Endodermal cell (in vitro differentiated cells): Measurements from ENCODE around the gene EIF4H. TPM values are rescaled to one million over a fixed set of nuclear protein-coding genes. Genes with fewer than 3 reads are reported as not detected.
"Not testable (repeated sequence)": the region's sequence is repeated elsewhere in the genome, so short reads cannot be mapped to it uniquely, and the experiment has no call there.

Experiments
- DNase-seq: peaks from one replicate; pipeline ENCODE4 v3.0.0-alpha.2; 2017
- H3K27ac ChIP-seq: 2 replicates; pipeline ENCODE4 v1.5.1; 2013; ENCODE audit warnings: mild to moderate bottlenecking, low read depth, low read length, moderate library complexity
- H3K27me3 ChIP-seq: 2 replicates; pipeline ENCODE4 v1.6.1; 2013; ENCODE audit warnings: mild to moderate bottlenecking, low read length, moderate library complexity; ENCODE audit not compliant: insufficient read depth, control insufficient read depth, poor library complexity, severe bottlenecking
- H3K36me3 ChIP-seq: 2 replicates; pipeline ENCODE4 v1.7.0; 2013; ENCODE audit warnings: mild to moderate bottlenecking, low read length, moderate library complexity; ENCODE audit not compliant: control insufficient read depth, insufficient read depth
- H3K4me1 ChIP-seq: one replicate; pipeline ENCODE4 v1.7.0; 2013; ENCODE audit warnings: low read length; ENCODE audit not compliant: control insufficient read depth, insufficient read depth
- H3K4me3 ChIP-seq: 2 replicates; pipeline ENCODE4 v1.5.1; 2013; ENCODE audit warnings: mild to moderate bottlenecking, low read length, moderate library complexity
- H3K9ac ChIP-seq: 2 replicates; pipeline ENCODE4 v1.6.1; 2013; ENCODE audit warnings: mild to moderate bottlenecking, low read length, moderate library complexity; ENCODE audit not compliant: poor library complexity, severe bottlenecking; ENCODE audit errors: extremely low read depth
- H3K9me3 ChIP-seq: 2 replicates; pipeline ENCODE4 v1.6.1; 2013; ENCODE audit warnings: mild to moderate bottlenecking, low read length, moderate library complexity; ENCODE audit not compliant: control insufficient read depth
- H3K27ac Mint-ChIP-seq: 2 replicates; pipeline ENCODE4 v1.8.0; 2020; ENCODE audit warnings: mixed read lengths
- H3K27me3 Mint-ChIP-seq: 2 replicates; pipeline ENCODE4 v1.8.0; 2021; ENCODE audit warnings: mild to moderate bottlenecking, mixed read lengths; ENCODE audit not compliant: insufficient read depth
- H3K36me3 Mint-ChIP-seq: 2 replicates; pipeline ENCODE4 v1.8.0; 2020; ENCODE audit warnings: low read depth, mixed read lengths
- H3K4me1 Mint-ChIP-seq: 2 replicates; pipeline ENCODE4 v1.8.0; 2020; ENCODE audit warnings: mixed read lengths
- H3K4me3 Mint-ChIP-seq: 2 replicates; pipeline ENCODE4 v1.8.0; 2020; ENCODE audit warnings: mild to moderate bottlenecking, moderate library complexity, mixed read lengths
- H3K9me3 Mint-ChIP-seq: 2 replicates; pipeline ENCODE4 v1.8.0; 2020; ENCODE audit warnings: mild to moderate bottlenecking, mixed read lengths
- CTCF ChIP-seq: fragments of 200-600 bp; sonication (generic); conservative IDR thresholded peaks from 2 replicates; pipeline ENCODE4 v1.5.0; 2021; ENCODE audit warnings: antibody characterized with exemption, mild to moderate bottlenecking
- WGBS, 2 experiments: methylation state at CpG; one replicate each; pipeline versions ENCODE4 v1.1.5 to v1.1.7; 2013; ENCODE audit warnings: missing lambda C conversion rate in 2 of 2, mixed read lengths in 1 of 2; ENCODE audit not compliant: insufficient coverage in 1 of 2, insufficient read length in 1 of 2; 5-methylcytosine and 5-hydroxymethylcytosine counted together
- total RNA-seq, 2 donors: library from RNA; stranded (reverse); fragmentation: NEBNext Ultra II Directional in 1 of 2; extraction: Animal tissue kit (Norgen Biotek cat#: 25700) in 1 of 2; gene quantifications; 2 replicates in 1 of 2; 3 replicates in 1 of 2; pipeline ENCODE4 v1.2.1, GENCODE V29; 2021

EIF4H gene
- total RNA-seq, 2 donors from 2014 or later: 305 to 346 TPM

GRCh38 chr7:74193913-74194312 lies 19.8 kb downstream of the EIF4H start:
- Histone ChIP-seq H3K36me3 (peaks cover 75% of the 10 kb centered on the region), H3K4me3 (no peak overlapping the region), H3K27ac (no peak overlapping the region), H3K27me3 (no peaks in the 10 kb centered on the region), H3K4me1 (peaks cover 3% of the 10 kb centered on the region), H3K9me3 (no peaks in the 10 kb centered on the region), H3K9ac (no peak overlapping the region)
- no peaks in the 10 kb centered on the region for H3K9me3 Mint-ChIP-seq
- no peaks in the 10 kb centered on the region for H3K27me3 Mint-ChIP-seq
- no peak for DNase-seq
- peak; percentile 32 for TF ChIP-seq CTCF
- peaks cover 79% of the 10 kb centered on the region for H3K36me3 Mint-ChIP-seq
- WGBS, 2 experiments: 96 to 100% methylated on average over 6 to 7 of the region's 7 CpGs
- H3K27ac Mint-ChIP-seq: no peak overlapping the region
- no peaks in the 10 kb centered on the region for H3K4me1 Mint-ChIP-seq
- no peak overlapping the region for H3K4me3 Mint-ChIP-seq

- Mint-ChIP-seq H3K27me3 (no peaks in the 10 kb centered on the region), H3K27ac (peak overlapping the region; percentile 30), H3K4me3 (no peak overlapping the region), H3K9me3 (no peaks in the 10 kb centered on the region), H3K4me1 (peaks cover 2% of the 10 kb centered on the region), H3K36me3 (peaks cover 73% of the 10 kb centered on the region)
- Histone ChIP-seq H3K4me1 (peaks cover 3% of the 10 kb centered on the region), H3K27me3 (no peaks in the 10 kb centered on the region), H3K4me3 (no peak overlapping the region), H3K36me3 (peaks cover 67% of the 10 kb centered on the region), H3K9me3 (no peaks in the 10 kb centered on the region), H3K27ac (no peak overlapping the region), H3K9ac (no peak overlapping the region)
- 94 to 97% methylated on average over 10 to 14 of the region's 14 CpGs for WGBS, 2 experiments
- no peak for TF ChIP-seq CTCF
- no peak for DNase-seq
Measured at GRCh38 chr7:74194686-74195085, 20.5 kb downstream of the EIF4H start.

- H3K9ac ChIP-seq, H3K9me3 ChIP-seq, H3K9me3 Mint-ChIP-seq, H3K27me3 Mint-ChIP-seq, H3K4me1 ChIP-seq, H3K4me3 ChIP-seq, H3K4me3 Mint-ChIP-seq, H3K27ac ChIP-seq, H3K4me1 Mint-ChIP-seq, H3K27ac Mint-ChIP-seq, DNase-seq, H3K27me3 ChIP-seq: not testable (repeated sequence)
- peaks cover 61% of the 10 kb centered on the region for H3K36me3 ChIP-seq
- WGBS, 2 experiments: 89 to 98% methylated on average over 8 to 17 of the region's 23 CpGs
- H3K36me3 Mint-ChIP-seq: peaks cover 67% of the 10 kb centered on the region
Measured at GRCh38 chr7:74195139-74195860, 21.1 kb downstream of the EIF4H start.

- not testable (repeated sequence) for H3K4me3 Mint-ChIP-seq, H3K9me3 Mint-ChIP-seq, H3K4me3 ChIP-seq, H3K27ac ChIP-seq, H3K4me1 ChIP-seq, H3K27me3 ChIP-seq, H3K9ac ChIP-seq, H3K9me3 ChIP-seq, DNase-seq, H3K4me1 Mint-ChIP-seq, H3K27ac Mint-ChIP-seq, H3K27me3 Mint-ChIP-seq
- 97 to 100% methylated on average over 1 to 13 of the region's 19 CpGs for WGBS, 2 experiments
- H3K36me3 Mint-ChIP-seq: peaks cover 59% of the 10 kb centered on the region
- peaks cover 53% of the 10 kb centered on the region for H3K36me3 ChIP-seq
Measured at GRCh38 chr7:74195968-74196654, 22.0 kb downstream of the EIF4H start.
